ENCODE measurements around the gene POLD1.

DNA sequence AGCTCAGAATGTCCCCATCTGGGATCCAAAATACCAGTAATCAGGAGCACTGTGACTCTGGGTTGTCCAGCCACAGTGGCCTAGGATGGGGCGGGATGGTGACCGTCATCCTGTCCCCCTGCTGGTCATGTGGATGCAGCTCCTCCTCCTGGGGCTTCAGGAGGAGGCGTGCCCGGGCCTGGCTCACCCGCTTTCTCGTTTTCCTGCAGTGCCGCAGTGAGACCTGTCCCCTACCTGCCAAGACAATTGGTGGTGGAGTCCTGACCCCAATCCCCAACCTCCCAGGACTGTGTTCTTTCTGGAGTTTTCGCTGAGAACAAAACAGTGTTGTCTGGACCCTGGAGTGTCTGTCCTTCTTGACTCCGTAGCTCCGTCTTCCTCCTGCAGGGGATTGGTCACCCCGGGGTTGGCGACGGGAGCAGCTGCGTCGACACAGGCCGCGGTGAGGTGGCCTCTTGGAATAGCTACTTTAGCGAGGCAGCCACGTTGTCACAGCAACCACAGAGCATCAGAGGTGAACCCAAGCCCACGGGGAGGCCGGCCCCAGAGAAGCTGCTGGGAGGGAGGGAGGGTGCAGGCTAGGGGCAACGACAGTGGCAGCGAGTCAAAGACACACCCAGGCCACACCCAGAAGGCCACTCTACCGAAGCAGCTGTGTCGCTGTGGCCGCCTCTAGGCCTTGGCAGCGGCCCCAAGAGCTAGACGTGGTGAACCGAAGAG lies 82.0 kb downstream of the POLD1 start:
- TF ChIP-seq, protein P1, sequence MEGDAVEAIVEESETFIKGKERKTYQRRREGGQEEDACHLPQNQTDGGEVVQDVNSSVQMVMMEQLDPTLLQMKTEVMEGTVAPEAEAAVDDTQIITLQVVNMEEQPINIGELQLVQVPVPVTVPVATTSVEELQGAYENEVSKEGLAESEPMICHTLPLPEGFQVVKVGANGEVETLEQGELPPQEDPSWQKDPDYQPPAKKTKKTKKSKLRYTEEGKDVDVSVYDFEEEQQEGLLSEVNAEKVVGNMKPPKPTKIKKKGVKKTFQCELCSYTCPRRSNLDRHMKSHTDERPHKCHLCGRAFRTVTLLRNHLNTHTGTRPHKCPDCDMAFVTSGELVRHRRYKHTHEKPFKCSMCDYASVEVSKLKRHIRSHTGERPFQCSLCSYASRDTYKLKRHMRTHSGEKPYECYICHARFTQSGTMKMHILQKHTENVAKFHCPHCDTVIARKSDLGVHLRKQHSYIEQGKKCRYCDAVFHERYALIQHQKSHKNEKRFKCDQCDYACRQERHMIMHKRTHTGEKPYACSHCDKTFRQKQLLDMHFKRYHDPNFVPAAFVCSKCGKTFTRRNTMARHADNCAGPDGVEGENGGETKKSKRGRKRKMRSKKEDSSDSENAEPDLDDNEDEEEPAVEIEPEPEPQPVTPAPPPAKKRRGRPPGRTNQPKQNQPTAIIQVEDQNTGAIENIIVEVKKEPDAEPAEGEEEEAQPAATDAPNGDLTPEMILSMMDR (IDR thresholded peaks at IDR 0.05; ENCODE audit: low read length), result no peak
- TF ChIP-seq EZH2 (IDR thresholded peaks at IDR 0.05; ENCODE audit: borderline replicate concordance, low read length), result no peak
